Astrocyte (in vitro differentiated cells and primary cell): ENCODE measurements around the gene FGD2. TPM values are rescaled to one million over a fixed set of nuclear protein-coding genes. Genes with fewer than 3 reads are reported as not detected.

Source experiments
- DNase-seq: peaks from one replicate; pipeline ENCODE4 v3.0.0-alpha.2; 2010; ENCODE audit warnings: low read depth
- FAIRE-seq: peaks from 2 replicates; lab custom pipeline; 2011; peaks lifted over from hg19 to GRCh38; lab: Jason Lieb, UNC
- H2AFZ ChIP-seq: 2 replicates; pipeline ENCODE4 v1.6.0; 2012; ENCODE audit warnings: low read depth, low read length, inconsistent platforms
- H3K27ac ChIP-seq: 2 replicates; pipeline ENCODE4 v1.5.1; 2011; ENCODE audit warnings: low read depth, low read length, inconsistent platforms
- H3K27me3 ChIP-seq: 2 replicates; pipeline ENCODE4 v1.6.0; 2011; ENCODE audit warnings: low read length, inconsistent platforms; ENCODE audit not compliant: insufficient read depth
- H3K36me3 ChIP-seq: 2 replicates; pipeline ENCODE4 v1.5.1; 2011; ENCODE audit warnings: low read length, inconsistent platforms; ENCODE audit not compliant: insufficient read depth
- H3K4me1 ChIP-seq: 2 replicates; pipeline ENCODE4 v1.5.1; 2011; ENCODE audit warnings: low read length, inconsistent platforms; ENCODE audit not compliant: insufficient read depth
- H3K4me2 ChIP-seq: 2 replicates; pipeline ENCODE4 v1.6.0; 2012; ENCODE audit warnings: low read length, inconsistent platforms
- H3K4me3 ChIP-seq: 2 replicates; pipeline ENCODE4 v1.5.1; 2011; ENCODE audit warnings: low read depth, mild to moderate bottlenecking, low read length, inconsistent platforms; ENCODE audit not compliant: insufficient read depth
- H3K79me2 ChIP-seq: 2 replicates; pipeline ENCODE4 v1.6.0; 2012; ENCODE audit warnings: mild to moderate bottlenecking, low read length, inconsistent platforms; ENCODE audit not compliant: insufficient read depth
- H3K9ac ChIP-seq: 2 replicates; pipeline ENCODE4 v1.6.0; 2012; ENCODE audit warnings: mild to moderate bottlenecking, low read length, inconsistent platforms
- H3K9me3 ChIP-seq: 2 replicates; pipeline ENCODE4 v1.5.1; 2012; ENCODE audit warnings: low read depth, mild to moderate bottlenecking, low read length, inconsistent platforms; ENCODE audit not compliant: insufficient read depth
- H4K20me1 ChIP-seq: 2 replicates; pipeline ENCODE4 v1.6.0; 2012; ENCODE audit warnings: low read length, inconsistent platforms; ENCODE audit not compliant: insufficient read depth
- H3K27ac Mint-ChIP-seq: one replicate; pipeline ENCODE4 v1.8.0; 2021; ENCODE audit warnings: mild to moderate bottlenecking, mixed read lengths; ENCODE audit not compliant: unreplicated experiment
- H3K27me3 Mint-ChIP-seq: one replicate; pipeline ENCODE4 v1.8.0; 2021; ENCODE audit warnings: low read depth, mixed read lengths; ENCODE audit not compliant: unreplicated experiment
- H3K36me3 Mint-ChIP-seq: one replicate; pipeline ENCODE4 v1.8.0; 2021; ENCODE audit warnings: low read depth, mixed read lengths; ENCODE audit not compliant: unreplicated experiment
- H3K4me1 Mint-ChIP-seq: one replicate; pipeline ENCODE4 v1.8.0; 2021; ENCODE audit warnings: low read depth, mixed read lengths; ENCODE audit not compliant: unreplicated experiment
- H3K4me3 Mint-ChIP-seq: one replicate; pipeline ENCODE4 v1.8.0; 2021; ENCODE audit warnings: mild to moderate bottlenecking, moderate library complexity, mixed read lengths; ENCODE audit not compliant: unreplicated experiment
- H3K9me3 Mint-ChIP-seq: one replicate; pipeline ENCODE4 v1.8.0; 2021; ENCODE audit warnings: mild to moderate bottlenecking, mixed read lengths; ENCODE audit not compliant: unreplicated experiment
- CTCF ChIP-seq: IDR thresholded peaks from 2 replicates; pipeline ENCODE4 v1.5.1; 2011; ENCODE audit warnings: low read depth, mild to moderate bottlenecking, inconsistent platforms, low read length, moderate library complexity; ENCODE audit not compliant: insufficient read depth
- EZH2 ChIP-seq: IDR thresholded peaks from 2 replicates; pipeline ENCODE4 v1.6.1; 2012; ENCODE audit warnings: mild to moderate bottlenecking, low read length, inconsistent platforms; ENCODE audit not compliant: insufficient read depth
- total RNA-seq: library from RNA; stranded (reverse); gene quantifications from 2 replicates; pipeline ENCODE4 v1.2.1, GENCODE V29; 2021

Gene FGD2
- total RNA-seq, 1 donor from 2014 or later: not detected

- TF ChIP-seq CTCF (no peak), EZH2 (no peak)
- H3K27ac Mint-ChIP-seq: peak overlapping the region; percentile 53
- peaks cover 2% of the 10 kb centered on the region for H3K27me3 Mint-ChIP-seq
- peaks cover 12% of the 10 kb centered on the region for H3K4me1 ChIP-seq
- DNase-seq (peak; percentile 86), FAIRE-seq (no peak)
- no peaks in the 10 kb centered on the region for H3K9me3 ChIP-seq
- no peaks in the 10 kb centered on the region for H3K27me3 ChIP-seq
- H3K27ac ChIP-seq: no peak overlapping the region
- peaks cover 18% of the 10 kb centered on the region for H3K4me1 Mint-ChIP-seq
- no peak overlapping the region for H3K4me3 ChIP-seq
- H3K4me3 Mint-ChIP-seq: no peak overlapping the region
- no peaks in the 10 kb centered on the region for H4K20me1 ChIP-seq
- H3K4me2 ChIP-seq: peak overlapping the region; percentile 70
- peaks cover 2% of the 10 kb centered on the region for H3K9me3 Mint-ChIP-seq
- no peaks in the 10 kb centered on the region for H3K36me3 Mint-ChIP-seq
- H3K79me2 ChIP-seq: no peaks in the 10 kb centered on the region
- H3K9ac ChIP-seq: peak overlapping the region; percentile 34
- no peaks in the 10 kb centered on the region for H3K36me3 ChIP-seq
- H2AFZ ChIP-seq: peak overlapping the region; percentile 22
These were observed 72.4 kb downstream of the FGD2 start for GRCh38 chr6:37077905-37078296.

Other genes with a start within 250 kb of the FGD2 start
- gene CPNE5, start 166.2 kb upstream of the FGD2 start, total RNA-seq: 0.11 and 0.29 TPM in 2 replicates
- 34.7 and 36.6 TPM in 2 replicates for gene PPIL1, start 130.9 kb upstream of the FGD2 start, total RNA-seq
- gene C6orf89, start 119.7 kb upstream of the FGD2 start, total RNA-seq: 37.8 and 42.3 TPM in 2 replicates
- gene PI16, start 50.9 kb upstream of the FGD2 start, total RNA-seq: not detected in 2 replicates
- gene MTCH1, start 19.5 kb upstream of the FGD2 start, total RNA-seq: 286 and 311 TPM in 2 replicates
- gene PIM1, start 164.5 kb downstream of the FGD2 start, total RNA-seq: 29.0 and 32.1 TPM in 2 replicates